ENCODE results near the gene MEGF8. TPM values are rescaled to one million over a fixed set of nuclear protein-coding genes. Genes with fewer than 3 reads are reported as not detected.

Gene MEGF8
- total and polyA plus RNA-seq, 2 of the 13 experiments (the other 11 are each of a cell fraction or from before 2014, with no cell fraction given), result 4.0 to 8.8 TPM

DNA sequence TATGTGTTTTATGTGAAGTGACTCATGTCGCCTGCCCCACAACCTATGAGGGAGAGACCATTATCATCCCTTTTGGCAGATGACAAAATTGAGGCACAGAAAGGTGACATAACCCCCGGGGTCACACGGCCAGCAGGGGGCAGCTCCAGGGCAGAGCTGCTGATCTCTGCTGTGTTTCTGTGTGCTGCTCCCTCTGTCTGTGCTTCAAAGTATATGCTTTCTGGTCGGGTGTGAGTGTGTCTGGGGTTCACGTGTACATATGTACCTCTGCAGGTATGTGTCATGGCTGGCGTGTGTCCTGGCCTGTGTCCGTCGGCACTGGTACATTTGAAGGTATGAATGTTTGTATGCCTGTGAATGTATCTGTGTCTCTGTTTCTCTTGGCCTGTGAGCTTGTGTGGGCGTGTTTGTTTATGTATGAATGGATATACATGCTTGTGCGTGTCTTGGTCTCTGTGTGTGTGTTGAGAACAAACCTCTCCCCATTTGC lies 94.7 kb downstream of the MEGF8 start (continued):
- TF ChIP-seq, protein P1, sequence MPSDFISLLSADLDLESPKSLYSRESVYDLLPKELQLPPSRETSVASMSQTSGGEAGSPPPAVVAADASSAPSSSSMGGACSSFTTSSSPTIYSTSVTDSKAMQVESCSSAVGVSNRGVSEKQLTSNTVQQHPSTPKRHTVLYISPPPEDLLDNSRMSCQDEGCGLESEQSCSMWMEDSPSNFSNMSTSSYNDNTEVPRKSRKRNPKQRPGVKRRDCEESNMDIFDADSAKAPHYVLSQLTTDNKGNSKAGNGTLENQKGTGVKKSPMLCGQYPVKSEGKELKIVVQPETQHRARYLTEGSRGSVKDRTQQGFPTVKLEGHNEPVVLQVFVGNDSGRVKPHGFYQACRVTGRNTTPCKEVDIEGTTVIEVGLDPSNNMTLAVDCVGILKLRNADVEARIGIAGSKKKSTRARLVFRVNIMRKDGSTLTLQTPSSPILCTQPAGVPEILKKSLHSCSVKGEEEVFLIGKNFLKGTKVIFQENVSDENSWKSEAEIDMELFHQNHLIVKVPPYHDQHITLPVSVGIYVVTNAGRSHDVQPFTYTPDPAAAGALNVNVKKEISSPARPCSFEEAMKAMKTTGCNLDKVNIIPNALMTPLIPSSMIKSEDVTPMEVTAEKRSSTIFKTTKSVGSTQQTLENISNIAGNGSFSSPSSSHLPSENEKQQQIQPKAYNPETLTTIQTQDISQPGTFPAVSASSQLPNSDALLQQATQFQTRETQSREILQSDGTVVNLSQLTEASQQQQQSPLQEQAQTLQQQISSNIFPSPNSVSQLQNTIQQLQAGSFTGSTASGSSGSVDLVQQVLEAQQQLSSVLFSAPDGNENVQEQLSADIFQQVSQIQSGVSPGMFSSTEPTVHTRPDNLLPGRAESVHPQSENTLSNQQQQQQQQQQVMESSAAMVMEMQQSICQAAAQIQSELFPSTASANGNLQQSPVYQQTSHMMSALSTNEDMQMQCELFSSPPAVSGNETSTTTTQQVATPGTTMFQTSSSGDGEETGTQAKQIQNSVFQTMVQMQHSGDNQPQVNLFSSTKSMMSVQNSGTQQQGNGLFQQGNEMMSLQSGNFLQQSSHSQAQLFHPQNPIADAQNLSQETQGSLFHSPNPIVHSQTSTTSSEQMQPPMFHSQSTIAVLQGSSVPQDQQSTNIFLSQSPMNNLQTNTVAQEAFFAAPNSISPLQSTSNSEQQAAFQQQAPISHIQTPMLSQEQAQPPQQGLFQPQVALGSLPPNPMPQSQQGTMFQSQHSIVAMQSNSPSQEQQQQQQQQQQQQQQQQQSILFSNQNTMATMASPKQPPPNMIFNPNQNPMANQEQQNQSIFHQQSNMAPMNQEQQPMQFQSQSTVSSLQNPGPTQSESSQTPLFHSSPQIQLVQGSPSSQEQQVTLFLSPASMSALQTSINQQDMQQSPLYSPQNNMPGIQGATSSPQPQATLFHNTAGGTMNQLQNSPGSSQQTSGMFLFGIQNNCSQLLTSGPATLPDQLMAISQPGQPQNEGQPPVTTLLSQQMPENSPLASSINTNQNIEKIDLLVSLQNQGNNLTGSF (CRISPR knock-in tag; IDR thresholded peaks at IDR 0.05), result no peak
- TF ChIP-seq ZKSCAN8 (CRISPR knock-in tag; IDR thresholded peaks at IDR 0.05; ENCODE audit: borderline replicate concordance) (no peak), NCOA5 (CRISPR knock-in tag; IDR thresholded peaks at IDR 0.05) (no peak), ZNF772 (CRISPR knock-in tag; IDR thresholded peaks at IDR 0.05) (no peak), HMG20A (CRISPR knock-in tag; IDR thresholded peaks at IDR 0.05; ENCODE audit: borderline replicate concordance) (no peak), ZNF30 (CRISPR knock-in tag; IDR thresholded peaks at IDR 0.05) (no peak), ZBTB38 (CRISPR knock-in tag; IDR thresholded peaks at IDR 0.05) (no peak), BRD4 (CRISPR knock-in tag; IDR thresholded peaks at IDR 0.05) (no peak), SP2 (CRISPR knock-in tag; IDR thresholded peaks at IDR 0.05) (no peak), ZNF263 (CRISPR knock-in tag; IDR thresholded peaks at IDR 0.05) (peak; percentile 21; the same call in 1 of the 2 replicates), SP5 (CRISPR knock-in tag; IDR thresholded peaks at IDR 0.05; ENCODE audit: borderline replicate concordance, low read depth) (no peak), ZSCAN9 (CRISPR knock-in tag; IDR thresholded peaks at IDR 0.05; ENCODE audit: borderline replicate concordance) (peak; percentile 51; the same call in 1 of the 2 replicates), KLF12 (CRISPR knock-in tag; IDR thresholded peaks at IDR 0.05; ENCODE audit: borderline replicate concordance) (no peak), MEIS1 (CRISPR knock-in tag; IDR thresholded peaks at IDR 0.05; ENCODE audit: borderline replicate concordance) (no peak), ZNF549 (CRISPR knock-in tag; IDR thresholded peaks at IDR 0.05) (no peak), ZC3H13 (CRISPR knock-in tag; IDR thresholded peaks at IDR 0.05) (0 out of 2 replicates have a peak, but pooled peaks have one; percentile 28), RARA (CRISPR knock-in tag; IDR thresholded peaks at IDR 0.05) (peak; percentile 67), SNAPC2 (CRISPR knock-in tag; IDR thresholded peaks at IDR 0.05) (no peak)
- TF ChIP-seq, protein P2, sequence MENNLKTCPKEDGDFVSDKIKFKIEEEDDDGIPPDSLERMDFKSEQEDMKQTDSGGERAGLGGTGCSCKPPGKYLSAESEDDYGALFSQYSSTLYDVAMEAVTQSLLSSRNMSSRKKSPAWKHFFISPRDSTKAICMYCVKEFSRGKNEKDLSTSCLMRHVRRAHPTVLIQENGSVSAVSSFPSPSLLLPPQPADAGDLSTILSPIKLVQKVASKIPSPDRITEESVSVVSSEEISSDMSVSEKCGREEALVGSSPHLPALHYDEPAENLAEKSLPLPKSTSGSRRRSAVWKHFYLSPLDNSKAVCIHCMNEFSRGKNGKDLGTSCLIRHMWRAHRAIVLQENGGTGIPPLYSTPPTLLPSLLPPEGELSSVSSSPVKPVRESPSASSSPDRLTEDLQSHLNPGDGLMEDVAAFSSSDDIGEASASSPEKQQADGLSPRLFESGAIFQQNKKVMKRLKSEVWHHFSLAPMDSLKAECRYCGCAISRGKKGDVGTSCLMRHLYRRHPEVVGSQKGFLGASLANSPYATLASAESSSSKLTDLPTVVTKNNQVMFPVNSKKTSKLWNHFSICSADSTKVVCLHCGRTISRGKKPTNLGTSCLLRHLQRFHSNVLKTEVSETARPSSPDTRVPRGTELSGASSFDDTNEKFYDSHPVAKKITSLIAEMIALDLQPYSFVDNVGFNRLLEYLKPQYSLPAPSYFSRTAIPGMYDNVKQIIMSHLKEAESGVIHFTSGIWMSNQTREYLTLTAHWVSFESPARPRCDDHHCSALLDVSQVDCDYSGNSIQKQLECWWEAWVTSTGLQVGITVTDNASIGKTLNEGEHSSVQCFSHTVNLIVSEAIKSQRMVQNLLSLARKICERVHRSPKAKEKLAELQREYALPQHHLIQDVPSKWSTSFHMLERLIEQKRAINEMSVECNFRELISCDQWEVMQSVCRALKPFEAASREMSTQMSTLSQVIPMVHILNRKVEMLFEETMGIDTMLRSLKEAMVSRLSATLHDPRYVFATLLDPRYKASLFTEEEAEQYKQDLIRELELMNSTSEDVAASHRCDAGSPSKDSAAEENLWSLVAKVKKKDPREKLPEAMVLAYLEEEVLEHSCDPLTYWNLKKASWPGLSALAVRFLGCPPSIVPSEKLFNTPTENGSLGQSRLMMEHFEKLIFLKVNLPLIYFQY (CRISPR knock-in tag; IDR thresholded peaks at IDR 0.05; ENCODE audit: borderline replicate concordance), result no peak
- TF ChIP-seq, protein P3, sequence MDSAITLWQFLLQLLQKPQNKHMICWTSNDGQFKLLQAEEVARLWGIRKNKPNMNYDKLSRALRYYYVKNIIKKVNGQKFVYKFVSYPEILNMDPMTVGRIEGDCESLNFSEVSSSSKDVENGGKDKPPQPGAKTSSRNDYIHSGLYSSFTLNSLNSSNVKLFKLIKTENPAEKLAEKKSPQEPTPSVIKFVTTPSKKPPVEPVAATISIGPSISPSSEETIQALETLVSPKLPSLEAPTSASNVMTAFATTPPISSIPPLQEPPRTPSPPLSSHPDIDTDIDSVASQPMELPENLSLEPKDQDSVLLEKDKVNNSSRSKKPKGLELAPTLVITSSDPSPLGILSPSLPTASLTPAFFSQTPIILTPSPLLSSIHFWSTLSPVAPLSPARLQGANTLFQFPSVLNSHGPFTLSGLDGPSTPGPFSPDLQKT (CRISPR knock-in tag; IDR thresholded peaks at IDR 0.05; ENCODE audit: borderline replicate concordance), result no peak
